Spleen (tissue), 13 donors: ENCODE results near the gene TMEM183A. TPM values are rescaled to one million over a fixed set of nuclear protein-coding genes. Genes with fewer than 3 reads are reported as not detected.

Source experiments
- DNase-seq: peaks from one replicate; pipeline ENCODE4 v3.0.0-alpha.2; 2020
- H3K27ac ChIP-seq, 8 donors: fragments of 200-600 bp; sonication (generic) in 7 of 8; 1 replicate in 4 of 8; 2 replicates in 4 of 8; pipeline versions ENCODE4 v1.5.0 to v1.8.0; 2016 to 2021; ENCODE audit warnings: inconsistent platforms in 4 of 8, mild to moderate bottlenecking in 4 of 8, moderate library complexity in 1 of 8
- H3K27me3 ChIP-seq, 7 donors: fragments of 200-600 bp; sonication (generic) in 6 of 7; replicated peaks in 1 of 7; 1 replicate in 4 of 7; 2 replicates in 3 of 7; pipeline versions ENCODE4 v1.5.0 to v1.8.0; 2016 to 2021; ENCODE audit warnings: inconsistent platforms in 3 of 7, mild to moderate bottlenecking in 1 of 7
- H3K36me3 ChIP-seq, 6 donors: fragments of 200-600 bp; sonication (generic) in 5 of 6; 1 replicate in 4 of 6; 2 replicates in 2 of 6; pipeline versions ENCODE4 v1.5.0 to v1.8.0; 2016 to 2021; ENCODE audit warnings: inconsistent platforms in 2 of 6
- H3K4me1 ChIP-seq, 6 donors: fragments of 200-600 bp; sonication (generic) in 5 of 6; 1 replicate in 3 of 6; 2 replicates in 3 of 6; pipeline versions ENCODE4 v1.5.0 to v1.8.0; 2016 to 2021; ENCODE audit warnings: inconsistent platforms in 3 of 6
- H3K4me3 ChIP-seq, 8 donors: fragments of 200-600 bp; sonication (generic) in 7 of 8; 1 replicate in 4 of 8; 2 replicates in 4 of 8; pipeline versions ENCODE4 v1.5.0 to v1.8.0; 2016 to 2021; ENCODE audit warnings: inconsistent platforms in 4 of 8, mild to moderate bottlenecking in 4 of 8, moderate library complexity in 2 of 8
- H3K9me3 ChIP-seq, 8 donors: fragments of 200-600 bp; sonication (generic) in 7 of 8; 1 replicate in 4 of 8; 2 replicates in 4 of 8; pipeline versions ENCODE4 v1.5.0 to v1.8.0; 2016 to 2021; ENCODE audit warnings: inconsistent platforms in 4 of 8
- CTCF ChIP-seq, 11 experiments: fragments of 200-600 bp in 7 of 11; fragments of 450-650 bp in 4 of 11; sonication (generic) in 4 of 11; IDR thresholded peaks in 8 of 11; conservative IDR thresholded peaks in 3 of 11; 1 replicate in 7 of 11; 2 replicates in 4 of 11; pipeline versions ENCODE4 v1.4.0 to v1.8.0; 2016 to 2021; ENCODE audit warnings: antibody characterized with exemption in 11 of 11, inconsistent platforms in 4 of 11, mild to moderate bottlenecking in 1 of 11
- POLR2A ChIP-seq, 3 donors: fragments of 450-650 bp; IDR thresholded peaks; one replicate each; pipeline ENCODE4 v1.5.1; 2017; ENCODE audit warnings: antibody characterized with exemption in 3 of 3, mild to moderate bottlenecking in 1 of 3
- POLR2AphosphoS5 ChIP-seq, 3 donors: sonication (generic); formaldehyde crosslinking; IDR thresholded peaks; one replicate each; pipeline ENCODE4 v1.5.1; 2017; ENCODE audit warnings: antibody characterized with exemption in 3 of 3
- WGBS, 5 donors: extraction: QIAGEN DNeasy Blood & Tissue Kit in 3 of 5; methylation state at CpG; one replicate each; pipeline versions ENCODE4 v1.1.5 to v1.1.7; 2013 to 2018; 5-methylcytosine and 5-hydroxymethylcytosine counted together
- intact Hi-C: fragments of 100-400 bp; cut with DNase I; formaldehyde crosslinking; loops from one replicate; pipeline ENCODE4 v1.15.0; 2023; ENCODE audit warnings: low total_unique reads
- long read RNA-seq, 2 donors: transcript quantifications; one replicate each; lab custom pipeline, GENCODE V29; 2026
- polyA plus RNA-seq, 3 donors: library from polyadenylated mRNA; stranded (reverse); fragments of 200-250 nt; gene quantifications; one replicate each; pipeline ENCODE4 v1.2.1, GENCODE V29; 2013
- total RNA-seq, 7 donors: library from RNA; depleted of rRNA in 3 of 7; stranded (reverse); fragments of >200 nt in 3 of 7; fragmentation: NEBNext Ultra II Directional in 4 of 7; extraction: Animal tissue kit (Norgen Biotek cat#: 25700) in 4 of 7; gene quantifications; one replicate each; pipeline versions ENCODE4 v1.1.0 to v1.2.1, GENCODE V29; 2016 to 2021
- donor health status: healthy with polysubstance abuse.
- donor health status: DM: no; HTN: no; CAD: no; lungs with moderate emphysema.
- donor health status: DM: no; HTN: no; CAD: no.
- donor health status: Bipolar disorder and iron deficiency.
- donor health status: healthy.
- donor health status: DM: no; HTN: no; CAD: no.
- donor health status: DM: yes; HTN: yes; CAD: no.

The TMEM183A gene
- 10 to 100 TPM; 47.6 to 61.9 (median 55.8) TPM for total RNA-seq
- polyA plus RNA-seq: 10 to 100 TPM; 30.3 to 40.7 (median 35.1) TPM
- long read RNA-seq, donor 1, transcript TMEM183A-201 (8 exons, 3,019 nt): major isoform, 8 of 31 reads
- long read RNA-seq, donor 1, partial matches to known transcripts: 19 of 31 reads
- long read RNA-seq, donor 1, other reads (novel, unspliced or antisense): 0 of 31 reads
- long read RNA-seq, donor 2, transcript TMEM183A-201 (8 exons, 3,019 nt): major isoform, 8 of 14 reads
- long read RNA-seq, donor 2, partial matches to known transcripts: 6 of 14 reads
- long read RNA-seq, donor 2, other reads (novel, unspliced or antisense): 0 of 14 reads

GRCh38 chr1:203006948-203007871 is at the start of gene TMEM183A:
TMEM183A (plus strand) TSS chr1:203007374; CDS start chr1:203007466, 92 bp downstream.
- WGBS, 5 donors: 0 to 1% (median 0%) methylated on average over 48 to 78 of the region's 78 CpGs

GRCh38 chr1:202957733-202958543 is 49.2 kb upstream of the TMEM183A start, which contains the start of gene ADIPOR1:
ADIPOR1 (minus strand) TSS chr1:202958312; CDS start chr1:202951070, 7,242 bp downstream.
- Histone ChIP-seq H3K4me3 (peak within 1 kb of the TSS; percentile 78 to 97 (median 92)), H3K27me3 (no peaks in the 10 kb centered on the region), H3K36me3 (peaks cover 0 to 32% (median 15%) of the 10 kb centered on the region in 6 donors), H3K4me1 (peaks cover 24 to 58% (median 52%) of the 10 kb centered on the region in 6 donors), H3K27ac (peak within 1 kb of the TSS; percentile 83 to 99 (median 96)), H3K9me3 (no peaks in the 10 kb centered on the region)
- peak; percentile 99 for DNase-seq
- TF ChIP-seq POLR2A (IDR thresholded peaks at IDR 0.05): peak in 2 of 3 donors; percentile 53 to 85
- peak in 5 of 11 experiments; percentile 23 to 57 (median 56) for TF ChIP-seq CTCF (IDR thresholded peaks at IDR 0.05 in 8 of 11, conservative IDR thresholded peaks at IDR 0.05 in 3 of 11)
- peak; percentile 94 to 96 (median 95) for TF ChIP-seq POLR2AphosphoS5 (IDR thresholded peaks at IDR 0.05)
- 0 to 1% (median 1%) methylated on average over 64 to 86 of the region's 86 CpGs for WGBS, 5 donors
- intact Hi-C loops: no loop called here

More at GRCh38 chr1:203006948-203007871, at the start of gene TMEM183A:
- peaks cover 0 to 36% (median 30%) of the 10 kb centered on the region in 6 donors for H3K36me3 ChIP-seq
- H3K9me3 ChIP-seq: no peaks in the 10 kb centered on the region
- peaks cover 14 to 50% (median 39%) of the 10 kb centered on the region in 6 donors for H3K4me1 ChIP-seq
- DNase-seq: peak; percentile 96
- peak within 1 kb of the TSS; percentile 75 to 95 (median 86) for H3K4me3 ChIP-seq
- no peaks in the 10 kb centered on the region for H3K27me3 ChIP-seq
- TF ChIP-seq CTCF (IDR thresholded peaks at IDR 0.05 in 8 of 11, conservative IDR thresholded peaks at IDR 0.05 in 3 of 11) (peak in 3 of 11 experiments; percentile 15 to 36 (median 20)), POLR2A (IDR thresholded peaks at IDR 0.05) (peak; percentile 65 to 78 (median 78)), POLR2AphosphoS5 (IDR thresholded peaks at IDR 0.05) (peak; percentile 98 to 99 (median 98))
- H3K27ac ChIP-seq: peak within 1 kb of the TSS; percentile 84 to 95 (median 94)
- intact Hi-C loops: loop anchor here (10.0 kb wide), 1 partner anchor 202 kb away; the partner anchor contains the start of gene KDM5B

- no peak for DNase-seq
- 0 to 3% (median 2%) methylated on average over 10 of the region's 10 CpGs for WGBS, 5 donors
- Histone ChIP-seq H3K36me3 (peaks cover 0 to 40% (median 21%) of the 10 kb centered on the region in 6 donors), H3K27me3 (no peaks in the 10 kb centered on the region), H3K4me1 (peaks cover 24 to 50% (median 45%) of the 10 kb centered on the region in 6 donors), H3K4me3 (peak overlapping the region; percentile 78 to 97 (median 92)), H3K27ac (peak overlapping the region; percentile 61 to 99 (median 96)), H3K9me3 (no peaks in the 10 kb centered on the region)
- TF ChIP-seq CTCF (IDR thresholded peaks at IDR 0.05 in 8 of 11, conservative IDR thresholded peaks at IDR 0.05 in 3 of 11): no peak
- TF ChIP-seq POLR2AphosphoS5 (IDR thresholded peaks at IDR 0.05): no peak
- no peak for TF ChIP-seq POLR2A (IDR thresholded peaks at IDR 0.05)
- intact Hi-C loops: no loop called here
Observed at GRCh38 chr1:202958544-202959275, 48.5 kb upstream of the TMEM183A start.
